ENCODE measurements around the gene ARHGAP6. TPM values are rescaled to one million over a fixed set of nuclear protein-coding genes. Genes with fewer than 3 reads are reported as not detected.
A peak's percentile ranks its signal among the peaks of the same experiment; 100 is the strongest.

ARHGAP6 gene
- total RNA-seq, 1 donor from 2014 or later, result 13.8 TPM

DNA sequence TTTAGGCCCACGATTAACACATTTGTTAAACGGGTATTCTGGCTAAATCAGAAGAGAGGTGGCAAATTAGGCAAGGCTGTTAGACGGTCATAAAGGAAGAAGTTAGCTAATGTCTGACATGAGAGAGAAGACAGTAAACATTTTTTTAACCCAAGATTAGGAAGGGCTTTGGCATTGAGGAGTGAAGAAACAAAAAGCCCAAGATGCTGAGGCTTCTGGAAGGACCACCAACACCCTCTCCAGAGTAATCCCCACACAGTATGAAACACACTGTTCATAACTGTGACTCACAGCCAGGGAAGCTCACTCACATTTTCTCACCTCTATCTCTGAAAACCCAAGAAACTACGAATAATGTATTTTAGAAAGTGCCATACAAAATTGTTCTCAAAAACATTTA lies 244.9 kb downstream of the ARHGAP6 start:
- no peak for ATAC-seq

GRCh38 chrX:11419102-11419501 lies 246.6 kb downstream of the ARHGAP6 start:
- DNase-seq (ENCODE audit: low spot score) (no peak), ATAC-seq (no peak)
- intact Hi-C loops (cut with DNase I), result no loop called here

More for the DNA sequence above, 244.9 kb downstream of the ARHGAP6 start:
- no peak for DNase-seq (ENCODE audit: low spot score)
- intact Hi-C loops (cut with DNase I), result no loop called here

- DNase-seq (ENCODE audit: low spot score) (no peak), ATAC-seq (no peak)
- intact Hi-C loops (cut with DNase I), result no loop called here
Measured at GRCh38 chrX:11416600-11416999, 249.1 kb downstream of the ARHGAP6 start.

DNA sequence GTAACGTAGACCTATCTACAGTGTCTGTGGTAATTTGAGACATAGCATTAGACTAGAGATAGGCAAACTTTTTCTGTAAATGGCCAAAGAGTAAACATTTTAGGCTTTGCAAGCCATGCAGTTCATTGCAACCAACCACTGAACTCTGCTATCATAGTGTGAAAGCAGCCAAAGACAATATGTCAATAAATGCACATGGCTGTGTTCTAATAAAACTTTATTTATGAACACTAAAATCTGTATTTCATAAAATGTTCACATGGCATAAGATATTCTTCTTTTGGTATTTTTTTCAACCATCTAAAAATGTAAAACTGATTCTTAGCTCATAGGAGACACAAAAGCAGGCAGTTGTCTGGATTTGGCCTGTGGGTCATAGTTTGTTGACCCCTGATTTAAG lies 251.6 kb downstream of the ARHGAP6 start:
- intact Hi-C loops (cut with DNase I), result no loop called here
- no peak for ATAC-seq
- DNase-seq (ENCODE audit: low spot score), result no peak

GRCh38 chrX:11412715-11413623 lies 252.8 kb downstream of the ARHGAP6 start:
- ATAC-seq, result no peak
- intact Hi-C loops (cut with DNase I), result no loop called here
- DNase-seq (ENCODE audit: low spot score), result no peak

GRCh38 chrX:11409957-11410356 lies 255.8 kb downstream of the ARHGAP6 start:
- no peak for DNase-seq (ENCODE audit: low spot score)
- intact Hi-C loops (cut with DNase I), result no loop called here
- no peak for ATAC-seq

DNA sequence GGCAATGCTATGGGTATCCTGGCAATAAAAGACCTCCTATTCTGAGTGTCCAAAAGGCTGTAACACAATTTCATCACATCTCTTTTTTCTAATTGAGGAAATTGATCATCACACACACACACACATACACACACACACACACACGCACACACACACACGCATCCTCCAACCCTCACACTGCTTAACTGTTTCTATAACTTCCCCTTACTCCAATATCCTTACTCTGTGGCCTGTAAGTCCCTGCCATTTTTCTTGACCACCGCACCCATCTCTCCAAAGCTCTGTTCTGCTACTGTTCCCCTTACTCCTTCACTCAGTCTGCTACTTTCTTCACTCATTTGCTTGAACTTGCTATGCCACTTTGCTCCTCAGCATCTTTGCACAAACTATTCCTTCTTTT lies 256.9 kb downstream of the ARHGAP6 start:
- ATAC-seq, result no peak
- intact Hi-C loops (cut with DNase I), result no loop called here

GRCh38 chrX:11408109-11408405 lies 257.7 kb downstream of the ARHGAP6 start:
- ATAC-seq (no peak), DNase-seq (ENCODE audit: low spot score) (no peak)
- intact Hi-C loops (cut with DNase I), result no loop called here

More for the DNA sequence above, 256.9 kb downstream of the ARHGAP6 start:
- no peak for DNase-seq (ENCODE audit: low spot score)

- DNase-seq (ENCODE audit: low spot score) (no peak), ATAC-seq (no peak)
- intact Hi-C loops (cut with DNase I), result no loop called here
Measured at GRCh38 chrX:11407331-11408108, 258.2 kb downstream of the ARHGAP6 start.

- intact Hi-C loops (cut with DNase I), result no loop called here
- DNase-seq (ENCODE audit: low spot score) (no peak), ATAC-seq (no peak)
Measured at GRCh38 chrX:11406109-11406765, 259.5 kb downstream of the ARHGAP6 start.

DNA sequence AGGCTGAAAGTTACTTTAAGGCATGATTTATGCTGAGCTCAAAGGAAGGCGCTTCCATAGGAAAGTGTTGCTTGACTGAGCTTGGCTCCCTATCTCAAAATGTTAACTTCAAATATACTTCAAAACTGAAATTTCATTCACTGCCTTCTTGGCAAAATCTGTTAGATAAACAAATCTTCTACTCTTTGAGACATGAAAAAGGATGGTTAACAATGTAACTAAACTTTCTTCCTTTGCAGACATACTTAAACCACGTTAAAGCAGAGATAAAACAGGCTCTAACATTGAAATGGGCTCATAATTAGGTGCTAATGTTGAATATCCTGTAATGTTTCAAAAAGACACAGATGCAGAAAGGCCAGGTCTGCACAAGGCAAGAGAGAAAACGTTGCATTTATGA lies 262.1 kb downstream of the ARHGAP6 start:
- intact Hi-C loops (cut with DNase I), result no loop called here
- DNase-seq (ENCODE audit: low spot score) (no peak), ATAC-seq (no peak)

- ATAC-seq, result no peak
- DNase-seq (ENCODE audit: low spot score), result no peak
- intact Hi-C loops (cut with DNase I), result no loop called here
Measured at GRCh38 chrX:11401966-11402365, 263.8 kb downstream of the ARHGAP6 start.

DNA sequence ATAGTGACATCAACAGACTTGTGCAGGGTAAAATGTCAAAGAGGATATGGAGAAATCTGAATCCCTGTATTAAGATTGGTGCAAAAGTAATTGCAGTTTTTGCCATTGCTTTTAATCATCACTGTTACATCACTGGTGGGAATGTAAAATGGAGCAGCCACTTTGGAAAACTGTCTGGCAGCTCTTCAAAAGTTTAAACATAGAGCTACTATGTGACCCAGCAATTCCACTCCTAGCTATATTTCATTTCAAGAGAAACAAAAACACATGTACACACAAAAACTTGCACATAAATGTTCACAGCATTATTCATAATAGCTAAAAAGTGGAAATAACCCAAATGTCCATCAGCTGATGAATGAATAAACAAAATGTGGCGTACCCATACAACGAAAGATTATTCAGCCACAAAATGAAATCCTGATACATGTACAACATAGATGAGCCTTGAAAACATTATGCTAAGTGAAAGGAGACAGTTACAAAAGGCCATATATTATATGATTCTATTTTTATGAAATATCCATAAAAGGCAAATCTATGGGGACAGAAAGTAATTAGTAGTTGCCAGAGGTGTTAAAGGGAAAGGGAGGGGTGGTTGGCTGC lies 266.1 kb downstream of the ARHGAP6 start:
- intact Hi-C loops (cut with DNase I), result no loop called here
- no peak for ATAC-seq
- no peak for DNase-seq (ENCODE audit: low spot score)

DNA sequence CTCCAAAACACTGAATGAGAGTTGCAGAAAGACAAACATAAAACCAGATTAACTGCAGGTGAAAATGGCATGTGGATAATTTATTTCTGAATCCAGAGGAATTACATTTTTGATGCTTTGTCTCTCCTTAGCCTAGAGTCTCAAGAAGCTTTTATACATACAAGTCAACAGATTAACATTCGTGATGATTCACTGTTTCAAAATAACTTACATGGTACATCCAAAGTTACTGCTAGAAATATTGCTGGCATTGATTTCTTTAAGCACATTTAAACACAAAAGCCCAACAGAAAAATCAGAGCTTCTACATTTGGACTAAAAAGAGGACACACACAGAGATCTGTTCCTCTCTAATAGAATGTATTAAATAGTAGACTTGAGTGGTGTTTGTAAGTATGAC lies 266.9 kb downstream of the ARHGAP6 start:
- intact Hi-C loops (cut with DNase I), result no loop called here
- ATAC-seq, result no peak
- DNase-seq (ENCODE audit: low spot score), result no peak

GRCh38 chrX:11398139-11398538 lies 267.6 kb downstream of the ARHGAP6 start:
- intact Hi-C loops (cut with DNase I), result no loop called here
- no peak for ATAC-seq
- no peak for DNase-seq (ENCODE audit: low spot score)

GRCh38 chrX:11397680-11398079 lies 268.0 kb downstream of the ARHGAP6 start:
- intact Hi-C loops (cut with DNase I), result no loop called here
- ATAC-seq, result no peak
- no peak for DNase-seq (ENCODE audit: low spot score)

DNA sequence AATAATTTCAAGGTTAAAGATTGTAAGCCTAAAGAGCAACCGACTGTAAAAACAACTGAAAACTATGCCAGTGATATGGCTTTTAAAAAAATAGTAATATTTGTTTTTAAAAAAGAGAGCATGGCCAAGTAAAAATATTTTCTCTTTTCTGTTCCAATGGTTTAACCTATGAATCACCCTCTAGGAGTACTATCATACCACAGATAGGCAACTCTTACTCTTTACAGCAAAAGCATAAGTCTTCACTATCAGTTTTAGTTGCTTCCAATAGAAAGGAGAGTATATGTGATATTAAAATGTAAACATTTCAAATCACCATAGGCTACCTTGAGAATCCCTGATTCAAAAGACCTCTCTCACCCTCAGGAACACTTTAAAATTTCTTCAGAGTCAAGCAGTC lies 269.9 kb downstream of the ARHGAP6 start:
- DNase-seq (ENCODE audit: low spot score), result no peak
- intact Hi-C loops (cut with DNase I), result no loop called here
- no peak for ATAC-seq

- DNase-seq (ENCODE audit: low spot score) (no peak), ATAC-seq (no peak)
- intact Hi-C loops (cut with DNase I), result no loop called here
Measured at GRCh38 chrX:11393949-11394654, 271.6 kb downstream of the ARHGAP6 start.

DNA sequence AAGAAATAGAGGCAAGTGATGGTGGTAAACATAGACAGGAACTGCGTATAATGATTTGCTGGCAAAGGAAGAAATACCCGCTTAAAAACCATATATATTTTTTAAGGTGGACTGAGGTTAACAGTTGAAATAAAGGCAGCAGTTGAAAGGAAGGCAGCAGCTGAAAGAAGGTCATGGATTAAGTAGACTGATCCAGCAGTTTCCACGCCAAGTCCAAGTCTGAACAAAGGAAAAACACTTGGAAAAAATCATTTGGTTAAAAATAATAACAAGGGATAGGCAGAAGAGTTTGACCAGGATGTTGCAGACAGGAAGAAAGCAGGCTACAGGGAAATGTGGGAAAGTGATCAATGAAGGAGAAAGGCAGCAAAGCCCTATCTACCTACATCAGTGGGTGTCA lies 278.9 kb downstream of the ARHGAP6 start:
- intact Hi-C loops (cut with DNase I), result no loop called here
- ATAC-seq (peak; percentile 73), DNase-seq (ENCODE audit: low spot score) (no peak)
